Body of pancreas (tissue), 4 donors: ENCODE data around the gene RPS6KA2. TPM values are rescaled to one million over a fixed set of nuclear protein-coding genes. Genes with fewer than 3 reads are reported as not detected.

Source experiments
- ATAC-seq: fragments of 150-250 bp; one replicate; pipeline ENCODE4 v1.9.1; 2016
- DNase-seq, 4 donors: peaks; one replicate each; pipeline ENCODE4 v3.0.0-alpha.2; 2019
- H3K27ac ChIP-seq, 4 donors: fragments of 200-600 bp; sonication (generic); 1 replicate in 3 of 4; 2 replicates in 1 of 4; pipeline versions ENCODE4 v1.5.1 to v1.6.1; 2016 to 2019; ENCODE audit warnings: mild to moderate bottlenecking in 1 of 4, mixed read lengths in 1 of 4, moderate library complexity in 1 of 4
- H3K27me3 ChIP-seq, 2 donors: fragments of 200-600 bp; sonication (generic); one replicate each; pipeline ENCODE4 v1.6.0; 2016; ENCODE audit warnings: mild to moderate bottlenecking in 1 of 2
- H3K36me3 ChIP-seq, 2 donors: fragments of 200-600 bp; sonication (generic); replicated peaks in 1 of 2; 2 replicates each; pipeline ENCODE4 v1.5.1; 2016; ENCODE audit warnings: low read depth in 2 of 2; ENCODE audit not compliant: insufficient read depth in 1 of 2
- H3K4me1 ChIP-seq: fragments of 200-600 bp; sonication (generic); one replicate; pipeline ENCODE4 v1.6.0; 2016
- H3K4me3 ChIP-seq, 2 donors: fragments of 200-600 bp; sonication (generic); 1 replicate in 1 of 2; 2 replicates in 1 of 2; pipeline ENCODE4 v1.5.1; 2016 to 2019
- H3K9me3 ChIP-seq, 3 donors: fragments of 200-600 bp; sonication (generic); 1 replicate in 2 of 3; 2 replicates in 1 of 3; pipeline ENCODE4 v1.5.1; 2016
- CTCF ChIP-seq, 7 experiments: fragments of 450-650 bp in 4 of 7; fragments of 200-600 bp in 3 of 7; sonication (generic) in 3 of 7; IDR thresholded peaks; one replicate each; pipeline ENCODE4 v1.5.1; 2016 to 2019; ENCODE audit warnings: antibody characterized with exemption in 7 of 7
- POLR2A ChIP-seq, 3 donors: fragments of 450-650 bp; IDR thresholded peaks; one replicate each; pipeline ENCODE4 v1.6.1; 2016; ENCODE audit warnings: antibody characterized with exemption in 3 of 3, mild to moderate bottlenecking in 2 of 3
- WGBS, 2 donors: methylation state at CpG; one replicate each; pipeline ENCODE4 v1.1.5; 2017; 5-methylcytosine and 5-hydroxymethylcytosine counted together
- intact Hi-C: fragments of 100-400 bp; cut with DNase I; formaldehyde crosslinking; loops from one replicate; pipeline ENCODE4 v1.15.1; 2023
- total RNA-seq, 2 donors: library from RNA; depleted of rRNA; stranded (reverse); fragments of >200 nt; gene quantifications; one replicate each; pipeline ENCODE4 v1.1.0, GENCODE V29; 2016

The RPS6KA2 gene
- total RNA-seq, 2 donors from 2014 or later: 24.4 to 53.7 TPM

DNA sequence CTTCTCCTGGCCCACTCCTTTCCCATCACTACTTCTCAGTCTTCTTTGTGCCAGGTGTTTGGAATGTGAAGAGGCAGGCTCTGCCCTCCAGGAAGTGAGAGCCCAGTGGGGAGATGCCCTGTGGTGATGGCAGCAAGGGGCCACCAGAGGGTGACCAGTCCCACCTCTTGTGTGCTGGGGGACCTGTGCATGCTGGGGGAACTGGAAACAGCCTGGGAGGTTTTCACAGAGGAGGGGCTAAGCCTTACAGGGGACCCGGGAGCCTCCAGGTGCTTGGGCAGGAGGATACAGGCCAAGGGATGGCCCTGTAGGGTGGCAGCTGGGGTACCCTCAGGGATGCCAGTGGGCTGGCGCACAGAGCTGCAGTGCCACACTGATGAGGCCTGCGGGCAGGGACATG is 112.9 kb downstream of the RPS6KA2 start:
- DNase-seq (no peak), ATAC-seq (no peak)
- 90 to 100% methylated on average over 1 to 3 of the region's 3 CpGs for WGBS, 2 donors
- H3K27ac ChIP-seq: no peak overlapping the region
- H3K4me3 ChIP-seq: no peak overlapping the region
- intact Hi-C loops: no loop called here
- H3K9me3 ChIP-seq: no peaks in the 10 kb centered on the region
- no peaks in the 10 kb centered on the region for H3K4me1 ChIP-seq
- no peaks in the 10 kb centered on the region for H3K36me3 ChIP-seq
- TF ChIP-seq CTCF (IDR thresholded peaks at IDR 0.05) (no peak), POLR2A (IDR thresholded peaks at IDR 0.05) (no peak)
- no peaks in the 10 kb centered on the region for H3K27me3 ChIP-seq

DNA sequence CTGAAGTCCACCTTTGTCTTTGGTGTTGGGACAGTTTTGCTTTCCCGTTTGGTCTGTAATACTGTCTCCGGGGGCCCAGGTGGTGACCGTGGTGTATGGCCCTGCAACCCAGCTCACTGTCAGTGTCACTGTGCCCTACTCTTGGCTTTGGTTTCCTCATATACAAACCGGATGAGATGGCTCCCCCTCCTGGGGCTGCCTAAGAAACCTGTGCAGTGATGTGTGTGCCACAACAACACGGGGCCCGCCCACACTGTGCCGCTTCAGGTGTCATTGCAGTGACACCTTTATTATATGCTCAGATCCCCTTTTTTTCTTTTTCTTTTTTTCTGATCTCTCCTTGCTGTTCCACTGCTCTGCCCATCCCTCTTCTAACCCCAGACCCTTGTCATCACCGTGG is 114.5 kb downstream of the RPS6KA2 start:
- Histone ChIP-seq H3K27me3 (no peaks in the 10 kb centered on the region), H3K36me3 (no peaks in the 10 kb centered on the region), H3K4me1 (no peaks in the 10 kb centered on the region), H3K9me3 (no peaks in the 10 kb centered on the region), H3K4me3 (no peak overlapping the region), H3K27ac (no peak overlapping the region)
- WGBS, 2 donors: 90 to 92% methylated on average over 8 of the region's 8 CpGs
- ATAC-seq (no peak), DNase-seq (no peak)
- intact Hi-C loops: no loop called here
- TF ChIP-seq CTCF (IDR thresholded peaks at IDR 0.05) (no peak), POLR2A (IDR thresholded peaks at IDR 0.05) (no peak)

DNA sequence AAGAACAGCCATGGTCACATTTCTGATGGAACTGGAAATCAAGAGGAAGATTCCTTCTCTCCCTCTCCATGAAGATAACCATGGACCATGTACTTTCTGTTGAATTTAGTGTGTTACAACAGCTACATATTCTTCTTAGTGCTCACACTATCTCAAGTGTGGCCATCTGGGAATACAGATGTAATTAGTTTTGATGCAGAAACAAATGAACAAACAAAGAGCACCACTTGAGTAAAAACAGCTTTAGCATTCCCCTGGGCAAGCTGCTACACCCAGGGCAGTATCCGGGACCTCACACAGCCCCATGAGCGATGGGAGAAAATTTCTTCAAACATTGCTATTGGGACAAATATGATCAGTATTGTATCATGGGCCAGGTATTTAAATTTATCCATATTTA is 115.7 kb downstream of the RPS6KA2 start:
- no peak for TF ChIP-seq POLR2A (IDR thresholded peaks at IDR 0.05)
- no peak for TF ChIP-seq CTCF (IDR thresholded peaks at IDR 0.05)

DNA sequence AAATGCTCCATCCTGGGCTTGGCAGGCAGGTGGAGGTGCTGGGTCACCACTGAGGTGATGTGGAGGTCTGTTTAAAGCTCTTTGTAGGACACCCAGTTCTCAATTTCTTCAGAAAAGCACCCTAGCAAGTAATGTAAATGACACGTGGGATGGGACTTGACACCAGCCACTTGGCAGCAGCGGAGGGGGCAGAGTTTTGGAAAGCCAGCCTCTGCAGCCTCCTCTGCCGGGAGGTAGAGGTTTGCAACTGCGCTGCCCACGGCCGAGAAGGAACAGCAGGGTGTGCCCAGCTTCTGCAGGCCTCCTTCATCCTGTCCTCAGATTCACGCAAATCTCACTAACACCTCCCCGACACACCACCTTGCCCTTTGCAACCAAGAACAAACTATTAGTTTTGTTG is 117.9 kb downstream of the RPS6KA2 start:
- Histone ChIP-seq H3K4me1 (no peaks in the 10 kb centered on the region), H3K36me3 (peaks cover 0 to 4% of the 10 kb centered on the region in 2 donors), H3K9me3 (no peaks in the 10 kb centered on the region), H3K27me3 (no peaks in the 10 kb centered on the region), H3K27ac (no peak overlapping the region), H3K4me3 (no peak overlapping the region)
- TF ChIP-seq CTCF (IDR thresholded peaks at IDR 0.05): no peak
- no peak for TF ChIP-seq POLR2A (IDR thresholded peaks at IDR 0.05)
- ATAC-seq (no peak), DNase-seq (no peak)
- WGBS, 2 donors: 85 to 90% methylated on average over 7 to 8 of the region's 8 CpGs
- intact Hi-C loops: no loop called here

More for the DNA sequence above, 115.7 kb downstream of the RPS6KA2 start:
- no peak for ATAC-seq
- DNase-seq: no peak
- no peak overlapping the region for H3K4me3 ChIP-seq
- intact Hi-C loops: no loop called here
- no peaks in the 10 kb centered on the region for H3K4me1 ChIP-seq
- peaks cover 0 to 2% of the 10 kb centered on the region in 2 donors for H3K36me3 ChIP-seq
- no peaks in the 10 kb centered on the region for H3K27me3 ChIP-seq
- no peak overlapping the region for H3K27ac ChIP-seq
- H3K9me3 ChIP-seq: no peaks in the 10 kb centered on the region
- WGBS, 2 donors: 97 to 100% methylated on average over 2 of the region's 2 CpGs

DNA sequence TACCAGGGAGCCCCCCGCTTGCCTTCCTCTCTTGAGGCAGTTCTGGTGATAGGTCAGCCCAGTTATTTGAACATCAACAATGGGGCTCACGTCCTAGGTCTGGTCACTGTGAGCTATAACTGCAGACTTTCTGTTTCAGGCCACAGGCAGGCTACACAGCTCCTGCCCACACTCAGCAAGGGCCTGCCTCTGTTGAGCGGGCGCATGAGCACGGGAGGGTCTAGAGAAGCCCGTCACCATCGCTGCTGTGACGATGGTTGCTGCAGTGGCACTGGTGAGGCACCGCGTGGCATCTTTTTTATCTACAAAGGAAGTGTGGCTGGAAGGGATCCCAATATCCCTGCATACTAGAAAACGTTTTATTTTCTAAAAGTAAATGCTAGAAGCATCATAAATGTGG is 118.3 kb downstream of the RPS6KA2 start:
- Histone ChIP-seq H3K4me3 (no peak overlapping the region), H3K27me3 (no peaks in the 10 kb centered on the region), H3K9me3 (no peaks in the 10 kb centered on the region), H3K36me3 (peaks cover 0 to 4% of the 10 kb centered on the region in 2 donors), H3K27ac (no peak overlapping the region), H3K4me1 (no peaks in the 10 kb centered on the region)
- TF ChIP-seq CTCF (IDR thresholded peaks at IDR 0.05) (no peak), POLR2A (IDR thresholded peaks at IDR 0.05) (no peak)
- no peak for ATAC-seq
- no peak for DNase-seq
- intact Hi-C loops: no loop called here
- 86 to 92% methylated on average over 11 of the region's 11 CpGs for WGBS, 2 donors
